Amygdala (tissue), 56 donors: ENCODE data around the gene CELF2.
"Not testable (repeated sequence)": the region's sequence is repeated elsewhere in the genome, so short reads cannot be mapped to it uniquely, and the experiment has no call there.

Experiments used
- DNase-seq, 56 donors: peaks; one replicate each; lab custom pipeline; 2025; lab: John Stamatoyannopoulos, UW

The CELF2 gene

GRCh38 chr10:11331046-11331577 lies 313.4 kb downstream of the CELF2 start:
- DNase-seq: no peak

DNA sequence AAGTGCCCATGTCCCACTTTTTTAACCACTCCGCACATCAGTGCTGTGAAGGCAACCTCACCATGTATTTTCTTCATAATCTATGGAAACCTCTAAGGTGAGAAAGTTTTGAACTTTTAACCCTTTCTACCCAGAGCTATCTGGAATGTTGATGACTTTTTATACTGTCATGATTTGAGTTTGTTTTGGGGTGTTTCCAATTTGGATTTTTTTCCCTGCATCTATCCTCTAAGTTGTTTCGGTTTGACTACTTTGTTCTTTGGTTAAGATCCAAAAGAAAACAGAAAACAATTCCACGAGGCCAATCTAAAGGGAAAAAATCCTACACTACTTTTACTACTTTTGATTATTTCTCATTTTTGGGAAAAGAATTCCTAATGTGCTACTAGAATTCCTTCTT lies 314.1 kb downstream of the CELF2 start:
- no peak for DNase-seq

DNA sequence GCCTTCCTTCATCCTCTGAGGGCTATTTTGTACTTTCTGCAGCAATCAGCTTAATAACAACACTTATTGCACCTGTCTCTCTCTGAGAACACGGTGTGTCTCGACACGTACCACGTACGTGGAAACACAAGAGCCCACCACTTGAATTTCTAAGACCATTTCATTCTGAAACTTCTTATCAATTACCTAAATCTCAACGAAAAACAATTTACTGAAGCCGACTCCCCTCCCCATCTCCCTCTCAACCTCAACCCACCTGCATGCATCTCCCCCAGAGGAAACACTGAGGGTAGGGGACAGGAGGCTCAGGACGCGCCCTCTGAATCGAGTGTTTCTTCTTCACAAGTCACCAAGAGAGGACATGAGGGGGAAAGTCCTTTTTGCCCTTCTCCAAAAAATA lies 315.2 kb downstream of the CELF2 start:
- DNase-seq: no peak

- no peak for DNase-seq
These were observed 316.8 kb downstream of the CELF2 start for GRCh38 chr10:11334436-11334835.

DNA sequence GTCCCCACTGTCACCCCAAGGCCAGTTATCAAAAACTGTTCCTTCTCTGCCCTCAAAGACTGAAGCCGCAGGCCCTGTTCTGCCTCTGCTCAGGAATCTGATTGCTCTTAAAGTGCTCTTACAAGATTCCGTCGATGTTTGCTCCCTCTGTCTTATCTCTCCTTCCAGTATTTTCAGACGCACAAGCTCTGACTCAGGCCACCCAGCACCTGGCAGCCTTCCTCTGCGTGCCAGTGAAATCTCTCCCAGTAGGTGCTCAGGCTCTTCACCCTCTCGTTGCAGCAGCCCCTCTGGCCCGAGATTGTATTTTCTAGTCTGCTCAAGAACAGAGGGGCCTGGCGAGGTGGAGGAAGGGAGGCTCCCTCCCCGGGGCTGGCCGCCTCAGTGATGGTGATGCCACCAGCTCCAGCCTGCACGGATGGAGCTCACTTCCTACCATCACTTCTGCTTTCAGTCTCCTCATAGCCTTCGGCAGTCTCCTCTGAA lies 317.5 kb downstream of the CELF2 start:
- peak in 2 of 56 donors; percentile 20 to 22 for DNase-seq

DNA sequence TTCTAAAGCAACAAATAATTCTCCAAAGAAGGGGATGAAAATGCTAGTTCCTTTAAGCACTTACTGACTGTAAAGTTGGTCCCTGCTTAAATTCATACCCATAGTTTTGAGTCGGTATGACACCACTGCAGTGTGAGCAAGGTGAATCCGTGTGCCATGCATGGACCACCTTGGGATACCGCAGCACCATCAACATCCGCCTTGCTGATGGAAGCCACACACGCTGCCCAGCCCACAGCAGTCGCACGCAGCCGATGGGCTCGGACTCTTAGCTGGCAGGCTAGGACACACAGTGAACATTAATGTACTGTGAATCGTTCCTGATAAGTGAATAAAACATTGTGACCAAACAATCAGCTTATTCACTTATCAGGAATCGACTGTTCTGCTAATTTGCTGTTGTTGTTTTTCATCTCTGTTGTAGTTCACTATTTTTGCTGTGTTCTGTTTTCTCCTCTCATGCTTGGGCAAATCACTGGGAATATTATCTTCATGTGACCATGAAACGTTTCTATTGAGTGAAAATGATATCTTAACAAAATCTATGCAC lies 318.3 kb downstream of the CELF2 start:
- no peak for DNase-seq

DNA sequence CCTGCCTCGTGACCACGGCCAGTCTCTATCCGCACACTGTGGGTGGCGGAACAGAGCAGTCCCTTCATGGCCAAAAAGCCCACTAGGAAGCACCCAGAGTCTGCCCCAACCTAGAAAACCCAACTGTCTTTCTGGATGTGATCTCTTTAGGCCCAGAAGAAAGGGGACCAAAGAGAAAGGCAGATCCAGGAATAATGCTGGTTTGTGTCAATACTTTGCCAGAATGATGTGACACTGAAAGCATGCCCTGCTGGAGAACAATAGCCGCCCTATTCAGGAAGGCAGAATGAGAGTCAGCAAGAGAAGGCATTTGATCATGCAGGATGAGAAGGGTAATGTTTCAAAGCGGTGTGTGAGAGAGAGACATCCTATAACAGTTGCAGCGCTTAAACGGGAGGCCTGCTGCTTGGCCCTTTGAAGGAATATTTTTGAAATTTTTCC lies 319.1 kb downstream of the CELF2 start:
- peak in 21 of 56 donors; percentile 17 to 68 (median 43) for DNase-seq

GRCh38 chr10:11337516-11337915 lies 319.8 kb downstream of the CELF2 start:
- DNase-seq: peak in 10 of 56 donors; percentile 12 to 67 (median 40)

- no peak for DNase-seq
These were observed 320.6 kb downstream of the CELF2 start for GRCh38 chr10:11338160-11338844.

GRCh38 chr10:11339013-11339412 lies 321.3 kb downstream of the CELF2 start:
- peak in 1 of 56 donors; percentile 46 for DNase-seq

DNA sequence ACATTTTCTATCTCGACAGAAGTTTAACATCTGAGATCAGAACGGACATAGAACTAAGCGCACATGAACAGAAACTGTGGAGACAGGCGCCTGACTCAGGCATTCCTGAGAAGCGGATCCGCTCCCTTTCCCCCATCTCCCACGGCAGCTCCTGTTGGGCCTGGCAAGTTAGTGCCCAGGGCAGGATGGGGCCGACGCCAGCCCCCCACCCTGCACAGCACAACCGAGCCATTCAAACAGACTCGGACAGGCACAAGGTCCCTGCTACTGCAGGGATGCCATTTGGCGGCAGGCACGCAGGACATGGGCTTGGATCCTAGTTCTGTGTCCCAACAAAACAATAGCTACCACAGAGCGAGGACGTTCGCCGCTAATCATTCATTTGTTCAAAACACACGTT lies 322.0 kb downstream of the CELF2 start:
- peak in 5 of 56 donors; percentile 17 to 52 (median 34) for DNase-seq

DNA sequence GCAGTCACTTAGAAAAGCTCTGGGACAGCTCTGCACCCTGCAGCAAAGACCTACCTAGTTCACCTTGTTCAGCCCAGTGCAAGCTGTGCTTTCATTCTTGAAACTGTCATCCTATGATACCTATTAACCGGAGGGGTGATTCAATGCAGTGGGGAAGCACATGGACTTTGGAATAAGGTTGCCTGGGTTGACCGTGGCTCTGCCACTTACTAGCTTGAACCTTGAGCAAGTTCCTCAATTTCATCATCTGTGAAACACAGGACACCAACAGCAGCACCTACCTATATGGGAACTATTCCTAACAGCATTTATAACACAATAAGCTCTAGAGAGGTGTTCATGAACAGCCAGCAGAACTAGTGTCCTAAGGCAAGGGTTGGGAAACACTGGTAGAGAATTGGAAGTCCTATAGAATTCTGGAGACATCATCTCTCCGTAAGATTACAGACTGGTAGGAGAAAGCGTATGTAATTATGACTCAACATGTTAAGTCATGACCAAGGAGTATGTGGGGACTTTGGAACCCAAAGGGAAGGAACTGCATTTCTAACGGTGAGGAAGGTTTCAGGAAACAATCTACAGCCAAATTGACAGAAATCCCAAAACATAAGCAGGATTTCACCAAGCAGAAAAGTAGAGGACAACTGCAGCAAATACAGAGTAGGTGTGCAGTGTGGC lies 323.8 kb downstream of the CELF2 start:
- no peak for DNase-seq

GRCh38 chr10:11344081-11344480 lies 326.4 kb downstream of the CELF2 start:
- DNase-seq: no peak

GRCh38 chr10:11344550-11344949 lies 326.9 kb downstream of the CELF2 start:
- DNase-seq: no peak

DNA sequence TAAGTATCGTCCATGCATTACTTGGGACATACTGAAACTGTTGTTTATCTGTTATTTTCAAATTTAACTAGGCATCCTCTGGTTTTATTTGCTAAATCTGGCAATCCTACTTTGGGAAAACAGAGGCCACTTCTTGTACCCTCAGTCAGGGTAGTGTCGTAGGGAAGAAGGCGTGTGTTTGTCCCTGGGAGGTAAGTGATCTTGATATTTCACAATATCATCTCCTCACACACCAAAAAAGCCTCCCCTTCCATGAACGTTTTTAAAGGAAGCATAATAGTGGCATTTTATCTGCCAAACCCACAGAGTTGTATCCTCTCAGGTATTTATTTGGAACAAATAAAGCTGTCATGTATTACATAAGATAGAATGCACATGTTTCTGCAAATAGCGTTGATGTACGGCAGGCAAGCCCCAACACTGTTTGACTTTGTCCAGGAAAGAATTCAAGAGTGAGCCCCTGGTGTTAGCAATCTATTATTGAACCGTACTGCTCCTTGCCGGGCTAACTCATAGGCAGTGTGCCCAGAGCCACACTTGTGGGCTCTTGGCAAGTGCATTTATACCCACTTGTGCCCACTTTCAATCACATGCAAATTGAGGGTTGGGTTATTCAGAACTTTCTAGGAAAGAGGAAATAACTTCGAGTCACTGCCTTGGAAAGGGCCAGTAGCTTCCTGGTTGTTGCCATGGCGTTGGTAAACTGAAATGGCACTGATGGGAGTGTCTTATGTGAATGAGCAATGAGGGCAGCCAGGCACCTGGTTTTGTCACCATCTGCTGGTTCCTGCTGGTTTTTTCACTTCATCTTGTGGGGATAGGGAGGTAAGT lies 327.8 kb downstream of the CELF2 start:
- peak in 4 of 56 donors; percentile 13 to 38 (median 22) for DNase-seq

DNA sequence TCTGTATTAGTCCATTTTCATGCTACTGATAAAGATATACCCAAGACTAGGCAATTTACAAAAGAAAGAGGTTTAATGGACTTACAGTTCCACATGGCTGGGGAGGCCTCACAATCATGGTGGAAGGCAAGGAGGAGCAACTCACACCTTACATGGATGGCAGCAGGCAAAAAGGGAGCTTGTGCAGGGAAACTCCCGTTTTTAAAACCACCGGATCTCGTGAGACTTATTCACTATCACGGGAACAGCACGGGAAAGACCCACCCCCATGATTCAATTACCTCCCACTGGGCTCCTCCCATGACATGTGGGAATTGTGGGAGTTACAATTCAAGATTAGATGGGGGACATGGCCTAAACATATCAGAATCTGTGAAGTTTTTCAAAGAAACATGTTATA lies 329.9 kb downstream of the CELF2 start:
- not testable (repeated sequence) for DNase-seq

GRCh38 chr10:11351801-11352200 lies 334.1 kb downstream of the CELF2 start:
- no peak for DNase-seq

GRCh38 chr10:11353006-11353896 lies 335.6 kb downstream of the CELF2 start:
- no peak for DNase-seq

GRCh38 chr10:11354823-11355222 lies 337.2 kb downstream of the CELF2 start:
- no peak for DNase-seq
